Caki2 (cell line): ENCODE measurements around the gene MTF2. TPM values are rescaled to one million over a fixed set of nuclear protein-coding genes. Genes with fewer than 3 reads are reported as not detected.
"Not testable (repeated sequence)": the region's sequence is repeated elsewhere in the genome, so short reads cannot be mapped to it uniquely, and the experiment has no call there.

Experiments used
- DNase-seq: peaks from one replicate; pipeline ENCODE4 v3.0.0-alpha.2; 2015; ENCODE audit warnings: low read depth
- in situ Hi-C: cut with HindIII; loops from 2 replicates; pipeline ENCODE4 v1.10.0; 2016; ENCODE audit warnings: low sequenced_read_pairs, low pct_unique_long_range_greater_than_20kb, mixed read lengths
- total RNA-seq: library from RNA; depleted of rRNA; stranded (reverse); fragments of >200 nt; shearing (Covaris generic); gene quantifications from 2 replicates; pipeline ENCODE4 v1.2.3, GENCODE V29; 2014; ENCODE audit warnings: low replicate concordance

Gene MTF2
- total RNA-seq, 1 experiment from 2014 or later: 3.6 TPM

DNA sequence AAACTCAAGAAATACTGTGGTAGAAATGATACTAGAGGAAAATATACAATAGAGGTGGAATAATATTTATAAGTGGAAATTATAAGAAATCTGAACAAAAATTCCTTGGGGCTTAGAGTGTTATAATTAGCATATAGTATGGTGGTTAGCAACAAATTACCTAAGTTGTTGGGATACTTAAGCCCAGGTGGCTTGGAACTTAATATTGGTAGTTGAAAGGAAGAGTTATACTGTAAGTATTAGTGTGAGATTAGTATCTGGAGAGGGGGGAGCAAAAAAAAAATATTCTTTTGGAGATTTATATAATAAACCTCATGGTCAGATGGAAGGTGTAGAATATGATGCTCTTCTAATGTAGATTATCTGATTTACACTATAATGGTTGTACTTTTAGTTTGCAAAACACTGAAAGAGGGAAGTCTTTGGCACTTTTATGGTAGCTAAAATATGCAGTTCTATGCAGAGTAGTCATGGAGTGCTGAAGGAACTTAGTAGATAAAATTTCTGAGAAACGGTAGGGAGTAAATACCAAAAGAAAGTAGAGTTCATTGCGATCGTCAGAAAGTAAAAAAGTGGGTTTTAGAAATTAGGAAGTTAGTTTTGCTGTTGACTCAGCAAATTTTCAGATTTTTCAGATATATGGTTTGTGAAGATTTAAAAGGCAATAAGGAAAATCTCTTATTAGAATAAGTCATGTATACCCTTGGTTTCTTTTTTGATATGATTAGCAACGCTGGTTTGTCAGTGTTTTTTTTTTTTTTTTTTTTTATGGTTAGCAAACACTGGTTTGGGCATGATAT is 45.7 kb downstream of the MTF2 start:
- DNase-seq: no peak
- in situ Hi-C loops: no loop called here

DNA sequence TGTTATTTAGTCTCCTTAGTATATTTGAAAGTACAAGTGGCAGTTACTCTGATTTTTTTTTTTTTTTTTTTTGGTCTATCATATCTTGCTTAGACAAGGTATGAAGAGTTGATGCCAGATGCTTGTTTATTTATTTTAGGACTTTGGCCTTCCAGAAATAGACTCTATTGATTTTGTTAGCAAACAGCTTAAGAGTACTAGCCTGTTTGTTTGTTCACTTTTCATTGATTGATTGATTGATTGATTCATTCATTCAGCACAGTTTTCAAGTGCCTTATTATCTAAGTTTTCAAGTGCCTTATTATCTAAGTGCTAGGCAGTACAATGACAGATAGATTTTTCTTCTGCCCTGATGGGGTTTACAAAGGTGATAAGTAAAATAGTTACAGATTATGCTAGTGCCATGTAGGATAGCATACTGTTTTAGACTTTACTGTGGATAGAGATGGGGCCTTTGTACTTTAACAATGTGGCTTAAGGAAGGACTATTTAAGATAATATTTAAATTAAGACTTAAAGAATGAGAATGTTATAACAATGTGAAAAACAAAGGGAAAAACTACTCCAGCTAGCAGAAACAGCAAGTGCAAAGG is 50.5 kb downstream of the MTF2 start:
- in situ Hi-C loops: no loop called here
- DNase-seq: no peak

DNA sequence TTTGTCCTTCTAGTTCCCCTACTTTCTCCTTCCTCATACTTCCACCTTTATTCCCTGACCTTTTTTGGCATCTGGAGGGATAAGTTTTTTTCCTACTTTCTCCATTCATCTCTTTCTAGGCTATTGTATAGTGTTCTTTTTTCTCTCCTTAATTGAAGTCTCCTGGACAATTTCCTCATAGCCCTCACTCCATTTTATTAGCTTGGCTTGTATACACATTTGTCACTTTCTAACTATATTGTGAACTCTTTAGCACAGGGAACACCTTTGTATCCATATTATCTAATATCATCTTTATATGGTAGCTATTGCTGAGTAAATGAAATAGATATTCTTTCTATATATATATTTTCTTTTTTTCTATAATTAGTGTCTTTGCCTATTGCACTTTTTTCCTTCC is 53.6 kb downstream of the MTF2 start:
- in situ Hi-C loops: no loop called here
- no peak for DNase-seq

DNA sequence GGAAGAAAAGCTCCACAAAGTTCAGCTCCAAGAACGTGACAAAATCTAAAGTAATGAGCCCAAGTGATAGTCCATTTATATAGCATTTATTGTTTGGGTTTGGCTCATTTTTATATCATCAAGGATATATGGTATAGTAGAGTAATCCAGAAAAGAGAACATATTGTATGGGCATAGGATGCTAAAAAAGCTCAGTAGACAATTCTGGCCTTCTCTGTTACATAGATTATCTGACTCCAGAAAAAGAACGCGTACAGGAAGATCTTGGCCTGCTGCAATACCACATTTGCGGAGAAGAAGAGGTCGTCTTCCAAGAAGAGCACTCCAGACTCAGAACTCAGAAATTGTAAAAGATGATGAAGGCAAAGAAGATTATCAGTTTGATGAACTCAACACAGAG is 57.4 kb downstream of the MTF2 start:
- in situ Hi-C loops: no loop called here
- DNase-seq: no peak

DNA sequence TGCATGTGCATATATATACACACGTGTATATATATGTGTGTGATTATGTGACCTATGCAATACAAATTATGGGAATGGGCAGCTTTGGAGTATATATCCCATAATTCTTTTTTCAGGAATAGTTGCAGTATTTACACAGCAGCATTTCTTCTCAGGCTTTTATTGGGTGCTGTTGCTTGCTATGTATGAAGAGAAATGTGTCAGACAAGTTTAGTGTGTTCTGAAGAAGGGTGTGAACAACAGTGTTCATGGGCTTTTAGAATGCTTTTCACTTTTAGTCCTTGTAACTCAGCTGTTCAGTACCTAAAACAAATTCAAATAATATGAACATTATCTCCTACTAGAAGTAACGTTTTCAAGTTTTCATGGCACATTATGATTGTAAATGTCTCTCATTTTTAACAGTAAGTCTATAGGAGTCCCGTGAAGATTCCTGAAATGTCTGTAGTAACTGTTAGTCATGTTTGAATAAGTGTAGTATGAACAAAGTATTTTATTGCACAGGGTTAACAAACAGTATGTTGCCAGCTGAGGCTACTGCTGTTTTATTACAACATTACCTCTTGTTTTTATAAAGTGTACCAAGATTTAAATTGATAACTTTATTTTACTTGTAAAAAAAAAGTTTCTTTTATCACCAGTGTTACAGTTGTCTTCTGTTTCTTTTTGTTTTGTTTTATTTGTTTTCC is 58.7 kb downstream of the MTF2 start:
- in situ Hi-C loops: no loop called here
- no peak for DNase-seq

DNA sequence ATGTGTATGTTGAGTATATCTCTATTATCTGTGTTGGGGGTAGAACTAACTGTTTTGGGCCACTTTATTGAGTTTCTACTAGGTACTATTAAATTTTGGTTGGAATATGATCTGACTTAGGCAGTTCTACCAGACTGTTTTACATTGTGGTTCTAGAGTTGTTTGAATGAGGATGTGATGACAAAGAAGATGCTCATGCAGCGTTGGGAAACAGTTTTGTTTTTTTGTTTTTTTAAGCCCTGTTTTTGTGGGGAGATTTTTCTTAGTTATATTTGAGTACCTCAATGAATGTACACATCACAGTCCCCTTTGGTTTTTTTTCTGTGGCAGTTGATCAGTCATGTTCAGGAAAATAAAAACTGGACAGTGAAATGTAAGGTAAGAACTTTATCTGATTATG is 61.0 kb downstream of the MTF2 start:
- in situ Hi-C loops: no loop called here
- no peak for DNase-seq

DNA sequence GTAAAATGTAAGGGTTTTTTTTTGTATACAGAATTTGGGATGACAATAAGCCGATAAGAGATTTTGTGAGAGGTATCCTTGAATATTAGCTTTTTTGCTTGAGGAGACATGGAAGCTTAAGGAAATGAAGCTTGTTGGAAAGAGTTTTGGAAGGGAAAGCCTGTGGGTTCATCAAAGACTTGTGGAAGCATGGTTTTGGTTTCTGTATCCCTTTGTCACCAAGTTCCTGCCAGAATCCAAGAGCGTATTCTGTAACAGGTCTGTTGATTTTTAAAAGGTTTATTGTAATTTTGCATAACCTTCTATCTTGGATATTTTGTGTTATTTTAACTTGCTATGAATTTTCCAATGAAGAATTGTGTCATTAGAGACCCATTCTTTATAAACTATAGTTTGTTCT is 63.1 kb downstream of the MTF2 start:
- DNase-seq: no peak
- in situ Hi-C loops: no loop called here

DNA sequence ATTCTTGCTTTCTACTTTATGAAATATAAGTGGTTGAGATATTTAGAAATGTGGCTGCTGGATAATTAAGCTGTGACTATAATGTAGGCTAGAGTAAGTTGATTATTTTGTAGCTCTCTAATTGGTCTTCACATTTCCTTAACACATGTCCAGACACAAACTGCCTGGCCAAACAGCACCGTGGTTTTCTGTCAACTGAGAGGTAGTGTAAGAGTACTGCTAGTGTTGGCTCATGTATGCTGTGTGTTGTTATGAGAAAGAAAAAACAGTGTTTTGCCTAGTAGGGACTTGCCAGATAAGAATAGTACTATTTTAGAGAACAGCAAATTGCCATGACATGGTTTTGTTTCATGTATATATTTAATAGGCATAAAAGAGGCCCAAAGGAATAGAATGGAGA is 64.1 kb downstream of the MTF2 start:
- in situ Hi-C loops: no loop called here
- no peak for DNase-seq

DNA sequence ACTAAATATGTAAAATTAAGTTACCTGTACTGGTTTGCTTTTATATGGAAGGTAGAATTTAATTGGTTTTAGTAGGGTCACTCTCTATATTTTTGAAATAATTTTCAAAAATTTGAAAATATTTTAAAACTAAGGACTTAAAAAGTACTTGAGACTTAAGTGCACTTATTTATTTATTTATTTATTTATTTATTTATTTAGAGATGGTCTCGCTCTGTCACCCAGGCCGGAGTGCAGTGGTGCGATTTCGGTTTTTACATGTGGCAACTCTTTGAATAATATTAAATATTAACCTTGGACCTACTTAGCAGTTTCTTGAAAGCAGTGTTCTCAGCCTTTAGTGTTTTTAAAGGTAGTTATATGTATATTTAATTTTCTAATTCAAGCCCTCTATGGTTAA is 64.7 kb downstream of the MTF2 start:
- in situ Hi-C loops: no loop called here
- DNase-seq: no peak

DNA sequence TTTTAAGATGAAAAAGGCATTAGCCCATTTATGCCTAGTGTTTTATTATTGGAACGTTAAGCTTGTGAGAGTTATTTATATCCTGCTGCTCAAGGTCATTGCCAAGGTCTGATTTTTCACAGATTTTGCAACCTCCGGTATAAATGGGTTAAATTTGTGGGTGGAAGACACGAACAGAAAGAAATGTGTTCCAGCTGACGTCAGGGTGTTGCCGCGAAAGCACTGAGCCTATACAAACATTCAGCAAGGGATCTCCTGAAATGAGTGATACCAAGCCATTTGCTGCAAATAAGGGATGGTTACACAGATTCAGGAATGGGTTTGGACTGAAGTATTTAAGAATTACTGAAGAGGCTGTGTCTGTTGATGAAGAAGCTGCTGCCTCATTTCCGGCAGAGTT is 68.9 kb downstream of the MTF2 start:
- no peak for DNase-seq
- in situ Hi-C loops: no loop called here

DNA sequence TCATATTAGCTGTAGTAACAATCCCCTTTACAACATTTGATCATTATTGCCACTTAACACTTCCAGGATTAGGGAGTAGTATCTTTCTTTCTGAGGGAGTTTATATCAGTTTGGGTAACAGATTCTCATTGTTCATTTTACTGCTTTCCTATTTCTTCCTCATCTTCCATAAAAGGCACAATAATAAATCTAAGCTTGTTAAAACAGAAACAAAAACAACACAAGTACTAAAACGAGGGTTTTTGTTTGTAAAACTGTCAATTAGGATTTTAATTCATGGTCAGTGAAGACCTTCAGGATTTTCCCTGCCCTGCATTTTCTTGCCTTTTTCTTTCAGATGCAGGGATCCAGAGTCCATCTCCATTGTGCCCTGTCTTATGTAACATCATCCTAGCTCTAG is 71.6 kb downstream of the MTF2 start:
- in situ Hi-C loops: no loop called here
- DNase-seq: no peak

DNA sequence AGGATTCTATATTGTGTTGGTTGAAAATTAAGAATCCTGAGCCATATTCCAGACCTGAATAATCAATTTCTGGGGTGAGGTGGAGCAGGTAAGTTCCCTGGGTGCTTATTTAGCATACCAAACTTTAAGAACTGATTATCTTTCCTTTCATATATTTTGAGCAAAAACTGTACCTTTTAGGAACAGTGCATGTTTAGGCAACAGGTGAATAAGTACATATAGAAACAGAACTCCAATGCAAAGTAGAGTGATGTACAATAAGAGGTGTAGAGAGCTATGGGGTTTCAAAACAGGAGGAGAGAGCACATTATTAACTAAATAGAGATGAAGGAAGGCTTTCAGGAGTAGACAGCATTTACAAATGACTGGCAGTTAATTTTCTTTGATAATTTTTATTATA is 72.4 kb downstream of the MTF2 start:
- in situ Hi-C loops: no loop called here
- DNase-seq: no peak

DNA sequence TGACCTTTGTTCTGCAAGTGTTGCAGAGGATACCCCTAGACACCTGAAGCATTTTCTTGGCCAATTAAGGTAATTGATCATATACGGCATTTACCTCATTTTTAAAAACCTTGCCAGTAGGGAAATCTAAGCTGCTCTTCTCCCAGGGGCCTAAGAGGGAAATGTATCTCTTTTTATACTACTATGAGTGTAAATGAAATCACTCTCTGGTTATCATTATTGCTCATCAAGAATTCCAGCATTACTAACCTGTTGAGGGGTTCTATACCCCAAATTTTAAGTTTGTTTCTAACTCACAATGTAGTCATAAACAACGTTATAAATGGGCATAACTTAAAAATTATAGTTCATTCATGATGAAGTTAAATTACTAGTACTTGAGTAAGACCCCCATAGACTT is 73.8 kb downstream of the MTF2 start:
- no peak for DNase-seq
- in situ Hi-C loops: no loop called here

DNA sequence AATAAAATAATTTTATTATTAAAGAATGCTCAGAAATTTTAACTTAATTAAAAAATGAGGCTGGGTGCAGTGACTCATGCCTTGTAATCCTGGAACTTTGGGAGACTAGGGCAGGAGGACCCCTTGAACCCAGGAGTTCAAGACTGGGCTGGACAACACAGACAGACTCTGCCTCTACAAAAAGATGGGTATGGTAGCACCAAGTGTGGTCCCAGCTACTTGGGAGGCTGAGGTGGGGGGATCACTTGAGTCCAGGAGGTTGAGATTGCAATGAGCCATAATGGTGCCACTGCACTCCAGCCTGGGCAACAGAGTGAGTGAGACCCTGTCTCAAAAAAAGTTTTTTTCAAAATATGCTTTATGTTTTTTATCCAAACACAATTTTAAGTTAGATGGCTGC is 75.8 kb downstream of the MTF2 start:
- DNase-seq: no peak
- in situ Hi-C loops: no loop called here

DNA sequence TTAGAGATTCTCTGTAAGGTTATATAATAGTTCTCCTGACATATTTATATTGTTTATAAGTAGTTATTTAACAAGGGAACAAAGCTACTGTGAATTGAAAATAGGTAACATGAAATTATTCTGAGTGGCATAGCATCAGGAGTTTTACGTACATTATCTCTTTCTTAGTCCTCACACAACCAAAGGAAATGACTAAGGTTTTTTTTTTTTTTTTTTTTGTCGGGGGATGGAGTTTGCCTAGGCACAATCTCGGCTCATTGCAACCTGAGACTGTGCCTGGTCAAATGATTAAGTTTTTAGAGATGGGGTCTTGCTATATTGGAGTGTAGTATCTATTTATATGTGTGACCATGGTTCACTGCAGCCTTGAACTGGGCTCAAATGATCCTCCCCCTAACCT is 76.3 kb downstream of the MTF2 start:
- in situ Hi-C loops: no loop called here
- DNase-seq: no peak

DNA sequence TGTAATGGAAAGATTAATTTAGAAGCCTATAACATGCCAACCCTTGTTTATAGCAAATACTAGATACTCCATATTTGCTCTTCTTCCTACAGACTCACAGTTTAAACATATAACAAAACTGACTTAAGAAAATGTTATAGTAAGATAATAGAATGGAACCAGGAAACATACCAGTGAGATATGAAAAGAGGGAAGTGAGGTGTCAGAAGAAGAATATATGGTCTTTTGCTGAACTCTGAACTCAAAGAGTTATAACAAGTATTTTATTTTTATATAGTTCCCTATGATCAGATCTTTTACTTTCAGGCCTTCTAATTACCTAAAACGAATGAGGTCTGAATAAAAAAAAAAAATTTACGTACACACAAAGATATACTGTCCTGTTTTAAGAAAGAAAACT is 80.3 kb downstream of the MTF2 start:
- in situ Hi-C loops: no loop called here
- no peak for DNase-seq

DNA sequence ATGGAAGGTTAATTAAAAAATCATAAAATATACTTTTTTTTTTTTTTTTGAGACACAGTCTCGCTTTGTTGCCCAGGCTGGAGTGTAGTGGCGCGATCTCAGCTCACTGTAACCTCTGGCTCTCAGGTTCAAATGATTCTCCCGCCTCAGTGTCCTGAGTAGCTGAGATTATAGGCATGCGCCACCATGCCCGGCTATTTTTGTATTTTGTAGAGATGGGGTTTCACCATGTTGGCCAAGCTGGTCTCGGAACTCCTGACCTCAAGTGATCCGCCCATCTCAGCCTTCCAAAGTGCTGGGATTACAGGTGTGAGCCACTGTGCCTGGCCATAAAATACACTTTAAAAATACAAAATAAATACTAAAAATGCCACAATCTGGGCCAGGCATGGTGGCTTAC is 84.2 kb downstream of the MTF2 start:
- DNase-seq, in situ Hi-C loops: not testable (repeated sequence)

DNA sequence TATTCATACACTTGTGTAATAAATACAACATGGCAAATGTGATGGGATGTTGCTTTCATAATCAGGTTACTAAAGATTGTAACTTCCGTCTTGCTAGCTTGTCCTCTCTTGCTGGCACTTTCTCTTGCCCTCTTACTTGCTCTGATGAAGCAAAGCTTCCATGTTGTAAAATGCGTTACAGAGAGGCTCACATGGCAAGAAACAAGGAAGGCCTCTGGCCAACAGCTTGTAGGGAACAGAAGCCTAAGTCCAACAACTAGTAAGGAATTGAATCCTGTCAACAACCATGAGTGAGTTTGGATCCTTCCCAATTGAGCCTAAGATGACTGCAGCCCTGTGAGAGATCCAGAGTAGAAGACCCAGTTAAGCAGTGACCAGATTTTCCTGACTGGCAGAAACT is 85.7 kb downstream of the MTF2 start:
- in situ Hi-C loops: no loop called here
- DNase-seq: no peak

DNA sequence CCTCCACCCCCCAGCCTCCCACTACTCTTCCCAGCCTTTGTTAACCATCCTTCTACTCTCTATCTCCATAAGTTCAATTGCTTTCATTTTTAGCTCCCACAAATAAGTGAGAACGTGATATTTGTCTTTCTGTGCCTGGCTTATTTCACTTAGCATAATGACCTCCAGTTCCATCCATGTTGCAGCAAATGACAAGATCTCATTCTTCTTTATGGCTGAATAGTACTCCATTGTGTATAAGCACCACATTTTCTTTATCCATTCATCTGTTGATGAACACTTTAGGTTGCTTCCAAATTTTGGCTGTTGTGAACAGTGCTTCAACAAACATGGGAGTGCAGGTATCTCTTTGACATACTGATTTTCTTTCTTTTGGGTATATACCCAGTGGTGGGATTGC is 86.8 kb downstream of the MTF2 start:
- in situ Hi-C loops, DNase-seq: not testable (repeated sequence)

DNA sequence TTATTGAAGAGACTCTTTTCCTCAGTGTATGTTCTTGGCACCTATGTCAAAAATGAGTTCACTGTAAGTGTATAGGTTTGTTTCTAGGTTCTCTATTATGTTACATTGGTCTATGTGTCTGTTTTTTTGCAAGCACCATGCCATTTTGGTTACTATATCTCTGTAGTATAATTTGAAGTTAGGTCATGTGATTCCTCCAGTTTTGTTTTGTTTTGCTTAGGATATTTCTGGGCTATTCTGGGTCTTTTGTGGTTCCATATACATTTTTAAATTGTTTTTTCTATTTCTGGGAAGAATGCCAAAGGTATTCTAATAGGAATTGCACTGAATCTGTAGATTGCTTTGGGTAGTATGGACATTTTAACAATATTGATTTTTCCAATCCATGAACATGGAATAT is 87.9 kb downstream of the MTF2 start:
- in situ Hi-C loops: no loop called here

More for the DNA sequence above, 87.9 kb downstream of the MTF2 start:
- no peak for DNase-seq
